Measurements from ENCODE around the gene KCTD10. TPM values are rescaled to one million over a fixed set of nuclear protein-coding genes. Genes with fewer than 3 reads are reported as not detected.

Gene KCTD10
- polyA plus RNA-seq, 1 of the 3 experiments (the other 2 are of a cell fraction), result 66.9 TPM

- DNase-seq, result no peak
- TF ChIP-seq REST (IDR thresholded peaks at IDR 0.05; ENCODE audit: low read depth, low read length) (no peak), RAD21 (IDR thresholded peaks at IDR 0.05; ENCODE audit: low read length) (no peak), GATA2 (CRISPR knock-in tag; IDR thresholded peaks at IDR 0.05) (no peak), RXRA (IDR thresholded peaks at IDR 0.05; ENCODE audit: borderline replicate concordance, low read depth) (no peak), JUND (IDR thresholded peaks at IDR 0.05) (no peak), MAX (IDR thresholded peaks at IDR 0.05; ENCODE audit: low read depth) (no peak), FOXJ3 (CRISPR knock-in tag; IDR thresholded peaks at IDR 0.05) (no peak), FOSL2 (IDR thresholded peaks at IDR 0.05; ENCODE audit: borderline replicate concordance, low read depth) (no peak), ELF1 (IDR thresholded peaks at IDR 0.05) (no peak), USF2 (IDR thresholded peaks at IDR 0.05; ENCODE audit: borderline replicate concordance, low read depth, low read length) (no peak), FOXM1 (IDR thresholded peaks at IDR 0.05; ENCODE audit: low read depth) (no peak), NFIC (IDR thresholded peaks at IDR 0.05; ENCODE audit: borderline replicate concordance) (no peak), TCF12 (IDR thresholded peaks at IDR 0.05) (no peak), MEF2A (IDR thresholded peaks at IDR 0.05; ENCODE audit: borderline replicate concordance, low read depth) (no peak), TAF1 (IDR thresholded peaks at IDR 0.05; ENCODE audit: borderline replicate concordance, low read depth, low read length) (no peak), EZH2phosphoT487 (IDR thresholded peaks at IDR 0.05; ENCODE audit: borderline replicate concordance, low read depth) (no peak), POLR2AphosphoS5 (IDR thresholded peaks at IDR 0.05; ENCODE audit: low read depth, low read length) (no peak), TEAD4 (IDR thresholded peaks at IDR 0.05; ENCODE audit: borderline replicate concordance, insufficient read depth) (no peak), MXI1 (IDR thresholded peaks at IDR 0.05; ENCODE audit: low read depth, low read length) (no peak)
- H3K9me2 ChIP-seq, result no peaks in the 10 kb centered on the region
- H3K36me3 ChIP-seq (replicated peaks in 1 of 2; ENCODE audit: control insufficient read depth in 1 of 2, insufficient read depth in 2 of 2, low read length in 1 of 2), result peaks cover 34 to 50% of the 10 kb centered on the region in 2 experiments
- H3K4me3 ChIP-seq (ENCODE audit: low read depth in 2 of 2, low read length in 1 of 2), result no peak overlapping the region
- H3K9me3 ChIP-seq, result no peaks in the 10 kb centered on the region
- H3K4me1 ChIP-seq (ENCODE audit: control insufficient read depth in 1 of 2, insufficient read depth in 2 of 2, low read depth in 1 of 2, low read length in 1 of 2), result peaks cover 7 to 9% of the 10 kb centered on the region in 2 experiments; a peak in 2 of 4 replicates
- 79% methylated on average over 2 of the region's 2 CpGs for WGBS (ENCODE audit: low lambda C conversion rate)
- H3K27ac ChIP-seq (ENCODE audit: low read depth in 2 of 2, low read length in 1 of 2), result no peak overlapping the region
- no peaks in the 10 kb centered on the region for H4K20me1 ChIP-seq (ENCODE audit: insufficient read depth)
- no peaks in the 10 kb centered on the region for H3K27me3 ChIP-seq (ENCODE audit: insufficient read depth)
- CTCF ChIA-PET, result interaction anchor here (0.6 to 0.7 kb wide), 2 partner anchors 55 to 396 kb away, joined by 3 read pairs; no protein-coding TSS in a partner anchor
- H3F3A ChIP-seq (replicated peaks; ENCODE audit: insufficient read depth), result no peaks in the 10 kb centered on the region
- no peak overlapping the region for H3K9ac ChIP-seq
- H3K4me2 ChIP-seq, result no peak overlapping the region
- no peak overlapping the region for H2AFZ ChIP-seq (ENCODE audit: low read depth)
- POLR2A ChIA-PET, result no interaction called here
- peaks cover 32% of the 10 kb centered on the region for H3K79me2 ChIP-seq (ENCODE audit: insufficient read depth)
Observed at GRCh38 chr12:109482894-109483293, 5.8 kb upstream of the KCTD10 start.
